A549 (cell line): ENCODE data around the gene HIF1A. TPM values are rescaled to one million over a fixed set of nuclear protein-coding genes. Genes with fewer than 3 reads are reported as not detected.

Experiments
- ATAC-seq, 2 experiments: fragments of 200-7000 bp in 1 of 2; fragments of >200 bp in 1 of 2; cut with Nextera tagmentation in 1 of 2; cut with Tn5 transposase in 1 of 2; 3 replicates each; pipeline versions ENCODE4 v1.8.0 to v1.9.1; 2018 to 2020; ENCODE audit warnings: mild to moderate bottlenecking in 1 of 2, moderate library complexity in 1 of 2
- CTCF ChIA-PET: fragments of 300-600 bp; sonication (Branson Sonifier 250); formaldehyde crosslinking; extraction: SDS; loops from one replicate; lab custom pipeline; 2021; ENCODE audit warnings: antibody characterized with exemption, inconsistent platforms; lab: Yijun Ruan, JAX
- POLR2A ChIA-PET: fragments of 350-600 bp; formaldehyde crosslinking; extraction: SDS; loops from one replicate; lab custom pipeline; 2021; ENCODE audit warnings: antibody characterized with exemption, inconsistent platforms; lab: Yijun Ruan, JAX
- DNase-seq, 2 experiments: peaks; one replicate each; pipeline versions ENCODE4 v3.0.0 to v3.0.0-alpha.2; 2011 to 2016; ENCODE audit warnings: low read depth in 1 of 2, low spot score in 1 of 2
- FAIRE-seq: peaks from 2 replicates; lab custom pipeline; 2011; peaks lifted over from hg19 to GRCh38; lab: Jason Lieb, UNC
- H3K27ac ChIP-seq, 2 experiments: fragments of >200 bp; sonication (Bioruptor Twin); formaldehyde crosslinking; 3 replicates each; pipeline ENCODE4 v1.5.1; 2016 to 2017
- H3K4me1 ChIP-seq: fragments of >200 bp; sonication (Bioruptor Twin); formaldehyde crosslinking; 3 replicates; pipeline ENCODE4 v1.6.1; 2016
- H3K4me2 ChIP-seq: fragments of >200 bp; sonication (Bioruptor Twin); formaldehyde crosslinking; 3 replicates; pipeline ENCODE4 v1.6.1; 2016
- H3K4me3 ChIP-seq: fragments of >200 bp; sonication (Bioruptor Twin); formaldehyde crosslinking; 3 replicates; pipeline ENCODE4 v1.5.1; 2016
- H3K9me3 ChIP-seq: fragments of >200 bp; sonication (Bioruptor Twin); formaldehyde crosslinking; 3 replicates; pipeline ENCODE4 v1.6.1; 2016
- BHLHE40 ChIP-seq: IDR thresholded peaks from 2 replicates; pipeline ENCODE4 v1.6.1; 2012; ENCODE audit warnings: low read depth, low read length, inconsistent platforms
- CBX8 ChIP-seq: fragments of 200-600 bp; sonication (generic); IDR thresholded peaks from 2 replicates; pipeline ENCODE4 v1.6.1; 2016
- CHD2 ChIP-seq: fragments of 150-350 bp; IDR thresholded peaks from 2 replicates; pipeline ENCODE4 v1.6.1; 2014; ENCODE audit warnings: low read length; ENCODE audit not compliant: partially characterized antibody
- CHD4 ChIP-seq: fragments of 200-600 bp; sonication (generic); IDR thresholded peaks from 2 replicates; pipeline ENCODE4 v1.6.1; 2016; ENCODE audit warnings: antibody characterized with exemption, mild to moderate bottlenecking, borderline replicate concordance
- EHF ChIP-seq: fragments of 250-450 bp; sonication (Bioruptor Pico); IDR thresholded peaks from 2 replicates; pipeline ENCODE4 v1.5.0; 2020; ENCODE audit warnings: mild to moderate bottlenecking
- EHMT2 ChIP-seq: fragments of 200-600 bp; sonication (generic); IDR thresholded peaks from 2 replicates; pipeline ENCODE4 v1.6.1; 2016; ENCODE audit warnings: antibody characterized with exemption, low read depth, mild to moderate bottlenecking, moderate library complexity
- FOSB ChIP-seq: fragments of 250-450 bp; sonication (Bioruptor Pico); IDR thresholded peaks from 2 replicates; pipeline ENCODE4 v1.5.0; 2020; ENCODE audit warnings: mild to moderate bottlenecking, moderate library complexity
- GATA3 ChIP-seq: IDR thresholded peaks from 2 replicates; pipeline ENCODE4 v1.6.1; 2012; ENCODE audit warnings: borderline replicate concordance
- HDAC2 ChIP-seq: fragments of 200-600 bp; sonication (generic); IDR thresholded peaks from 2 replicates; pipeline ENCODE4 v1.6.1; 2016
- HOXA7 ChIP-seq: fragments of 250-450 bp; sonication (Bioruptor Pico); IDR thresholded peaks from 2 replicates; pipeline ENCODE4 v1.5.0; 2020; ENCODE audit warnings: mild to moderate bottlenecking, moderate library complexity
- JUN ChIP-seq, 2 experiments: fragments of >200 bp; sonication (Bioruptor Twin); formaldehyde crosslinking; IDR thresholded peaks; 2 replicates in 1 of 2; 3 replicates in 1 of 2; pipeline ENCODE4 v1.6.1; 2016 to 2017
- KDM1A ChIP-seq: fragments of 200-600 bp; sonication (generic); IDR thresholded peaks from 2 replicates; pipeline ENCODE4 v1.6.1; 2016; ENCODE audit warnings: low read depth, mild to moderate bottlenecking
- MAFK ChIP-seq: fragments of 450-650 bp; IDR thresholded peaks from 2 replicates; pipeline ENCODE4 v1.6.1; 2014; ENCODE audit not compliant: partially characterized antibody
- MAX ChIP-seq: IDR thresholded peaks from 2 replicates; pipeline ENCODE4 v1.6.1; 2012
- MAZ ChIP-seq: fragments of 150-350 bp; IDR thresholded peaks from 2 replicates; pipeline ENCODE4 v1.6.1; 2014; ENCODE audit warnings: antibody characterized with exemption, low read depth, low read length, borderline replicate concordance
- NFE2L2 ChIP-seq: fragments of 150-350 bp; conservative IDR thresholded peaks from 2 replicates; pipeline ENCODE4 v1.6.1; 2014; ENCODE audit warnings: low read length
- POLR2AphosphoS2 ChIP-seq: conservative IDR thresholded peaks from 2 replicates; pipeline ENCODE4 v1.6.1; 2012; ENCODE audit warnings: low read length, improper control_type of control experiment, inconsistent platforms
- RAD21 ChIP-seq, 2 experiments: fragments of >200 bp in 1 of 2; sonication (Bioruptor Twin) in 1 of 2; formaldehyde crosslinking in 1 of 2; IDR thresholded peaks in 1 of 2; conservative IDR thresholded peaks in 1 of 2; 2 replicates in 1 of 2; 3 replicates in 1 of 2; pipeline ENCODE4 v1.6.1; 2012 to 2018; ENCODE audit warnings: inconsistent platforms in 1 of 2
- RCOR1 ChIP-seq: fragments of 150-350 bp; IDR thresholded peaks from 2 replicates; pipeline ENCODE4 v1.6.1; 2014; ENCODE audit warnings: antibody characterized with exemption, low read length, low read depth
- RFX5 ChIP-seq: fragments of 450-650 bp; IDR thresholded peaks from 2 replicates; pipeline ENCODE4 v1.7.1; 2014; ENCODE audit warnings: antibody characterized with exemption, mild to moderate bottlenecking, moderate library complexity
- SMC3 ChIP-seq: fragments of >200 bp; sonication (Bioruptor Twin); formaldehyde crosslinking; IDR thresholded peaks from 3 replicates; pipeline ENCODE4 v1.6.1; 2018; ENCODE audit warnings: inconsistent platforms
- TP53 ChIP-seq: fragments of 250-450 bp; sonication (Bioruptor Pico); IDR thresholded peaks from 2 replicates; pipeline ENCODE4 v1.5.0; 2021; ENCODE audit warnings: mild to moderate bottlenecking, moderate library complexity
- ZC3H11A ChIP-seq: fragments of 450-650 bp; IDR thresholded peaks from 2 replicates; pipeline ENCODE4 v1.6.1; 2014; ENCODE audit warnings: antibody characterized with exemption, mild to moderate bottlenecking
- ZFP36 ChIP-seq: fragments of 450-650 bp; IDR thresholded peaks from 2 replicates; pipeline ENCODE4 v1.6.1; 2014; ENCODE audit warnings: borderline replicate concordance; ENCODE audit not compliant: partially characterized antibody
- ZNF302 ChIP-seq: fragments of 250-450 bp; sonication (Bioruptor Pico); IDR thresholded peaks from 2 replicates; pipeline ENCODE4 v1.9.0; 2021; ENCODE audit warnings: inconsistent platforms, mild to moderate bottlenecking, moderate library complexity
- WGBS: methylation state at CpG from one replicate; pipeline ENCODE4 v1.1.6; 2017; ENCODE audit errors: missing lambda C conversion rate; 5-methylcytosine and 5-hydroxymethylcytosine counted together
- polyA minus RNA-seq: library from RNA; depleted of rRNA, polyadenylated mRNA; stranded (reverse); fragments of >200 nt; gene quantifications from 2 replicates; pipeline ENCODE4 v1.2.3, GENCODE V29; 2011; rRNA and poly(A)+ RNA removed
- polyA plus RNA-seq, 4 experiments: library from polyadenylated mRNA; depleted of rRNA in 3 of 4; stranded (reverse); fragments of >200 nt; fragmentation: RNase III in 1 of 4; extraction: RNeasy Plus Mini Kit Qiagen cat#74134 plus additional on column Dnase treatment in 1 of 4; gene quantifications; 2 replicates in 3 of 4; 3 replicates in 1 of 4; pipeline ENCODE4 v1.2.3, GENCODE V29; 2011 to 2017
- TF ChIP-seq, protein P1 (sequence below): fragments of >200 bp; sonication (Bioruptor Twin); formaldehyde crosslinking; IDR thresholded peaks from 3 replicates; pipeline ENCODE4 v1.5.1; 2016
- TF ChIP-seq, protein P2 (sequence below): IDR thresholded peaks from 2 replicates; pipeline ENCODE4 v1.6.1; 2012
- TF ChIP-seq, protein P3 (sequence below): fragments of 250-450 bp; sonication (Bioruptor Pico); IDR thresholded peaks from 2 replicates; pipeline ENCODE4 v1.5.0; 2021; ENCODE audit warnings: mild to moderate bottlenecking, moderate library complexity, borderline replicate concordance
- TF ChIP-seq, protein P4 (sequence below): fragments of 450-650 bp; IDR thresholded peaks from 2 replicates; pipeline ENCODE4 v1.6.1; 2014; ENCODE audit warnings: antibody characterized with exemption
- TF ChIP-seq, protein P5 (sequence below): fragments of >200 bp; sonication (Bioruptor Twin); formaldehyde crosslinking; IDR thresholded peaks from 3 replicates; pipeline ENCODE4 v1.6.1; 2016
- TF ChIP-seq, protein P6 (sequence below): IDR thresholded peaks from 2 replicates; pipeline ENCODE4 v1.6.1; 2012; ENCODE audit warnings: low read depth, borderline replicate concordance

Gene HIF1A
- polyA plus RNA-seq (2011; rRNA removed) = 284 and 383 TPM in 2 replicates
- polyA plus RNA-seq (2012; cell fraction: cytosol; rRNA removed) = 27.9 and 38.2 TPM in 2 replicates
- polyA plus RNA-seq (2012; cell fraction: nucleus; rRNA removed) = 38.2 and 49.4 TPM in 2 replicates
- polyA plus RNA-seq (2017; fragmentation: RNase III; extraction: RNeasy Plus Mini Kit Qiagen cat#74134 plus additional on column Dnase treatment) = 280 to 397 TPM (median 391 TPM) in 3 replicates
- 228 and 254 TPM in 2 replicates for polyA minus RNA-seq

DNA sequence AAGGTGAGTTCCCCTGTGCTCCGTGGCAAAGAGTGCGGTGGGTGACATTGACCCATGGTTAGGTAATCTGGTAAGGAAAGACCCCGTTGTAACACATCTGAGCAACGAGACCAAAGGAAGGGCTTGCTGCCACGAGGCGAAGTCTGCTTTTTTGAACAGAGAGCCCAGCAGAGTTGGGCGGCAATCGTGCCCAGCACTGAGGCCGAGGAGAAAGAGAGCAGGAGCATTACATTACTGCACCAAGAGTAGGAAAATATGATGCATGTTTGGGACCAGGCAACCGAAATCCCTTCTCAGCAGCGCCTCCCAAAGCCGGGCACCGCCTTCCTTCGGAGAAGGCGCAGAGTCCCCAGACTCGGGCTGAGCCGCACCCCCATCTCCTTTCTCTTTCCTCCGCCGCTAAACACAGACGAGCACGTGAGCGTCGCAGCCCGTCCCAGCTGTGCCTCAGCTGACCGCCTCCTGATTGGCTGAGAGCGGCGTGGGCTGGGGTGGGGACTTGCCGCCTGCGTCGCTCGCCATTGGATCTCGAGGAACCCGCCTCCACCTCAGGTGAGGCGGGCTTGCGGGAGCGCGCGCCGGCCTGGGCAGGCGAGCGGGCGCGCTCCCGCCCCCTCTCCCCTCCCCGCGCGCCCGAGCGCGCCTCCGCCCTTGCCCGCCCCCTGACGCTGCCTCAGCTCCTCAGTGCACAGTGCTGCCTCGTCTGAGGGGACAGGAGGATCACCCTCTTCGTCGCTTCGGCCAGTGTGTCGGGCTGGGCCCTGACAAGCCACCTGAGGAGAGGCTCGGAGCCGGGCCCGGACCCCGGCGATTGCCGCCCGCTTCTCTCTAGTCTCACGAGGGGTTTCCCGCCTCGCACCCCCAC lies at the start of gene HIF1A:
TSS of gene HIF1A (plus strand) at position 684 of the 865 bp plus-strand sequence. CDS start 292 bp downstream, outside the sequence.
- WGBS = 3% methylated on average over 47 of the region's 68 CpGs
- FAIRE-seq = no peak
- TF ChIP-seq CBX8 = no peak
- TF ChIP-seq, protein P1, sequence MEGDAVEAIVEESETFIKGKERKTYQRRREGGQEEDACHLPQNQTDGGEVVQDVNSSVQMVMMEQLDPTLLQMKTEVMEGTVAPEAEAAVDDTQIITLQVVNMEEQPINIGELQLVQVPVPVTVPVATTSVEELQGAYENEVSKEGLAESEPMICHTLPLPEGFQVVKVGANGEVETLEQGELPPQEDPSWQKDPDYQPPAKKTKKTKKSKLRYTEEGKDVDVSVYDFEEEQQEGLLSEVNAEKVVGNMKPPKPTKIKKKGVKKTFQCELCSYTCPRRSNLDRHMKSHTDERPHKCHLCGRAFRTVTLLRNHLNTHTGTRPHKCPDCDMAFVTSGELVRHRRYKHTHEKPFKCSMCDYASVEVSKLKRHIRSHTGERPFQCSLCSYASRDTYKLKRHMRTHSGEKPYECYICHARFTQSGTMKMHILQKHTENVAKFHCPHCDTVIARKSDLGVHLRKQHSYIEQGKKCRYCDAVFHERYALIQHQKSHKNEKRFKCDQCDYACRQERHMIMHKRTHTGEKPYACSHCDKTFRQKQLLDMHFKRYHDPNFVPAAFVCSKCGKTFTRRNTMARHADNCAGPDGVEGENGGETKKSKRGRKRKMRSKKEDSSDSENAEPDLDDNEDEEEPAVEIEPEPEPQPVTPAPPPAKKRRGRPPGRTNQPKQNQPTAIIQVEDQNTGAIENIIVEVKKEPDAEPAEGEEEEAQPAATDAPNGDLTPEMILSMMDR = peak; percentile 29; the same call in 2 of the 3 replicates
- no peak for TF ChIP-seq ZFP36
- TF ChIP-seq ZC3H11A = no peak
- TF ChIP-seq MAFK = no peak
- TF ChIP-seq MAX = peak; percentile 97
- peak; percentile 83 for TF ChIP-seq GATA3
- TF ChIP-seq, protein P2, sequence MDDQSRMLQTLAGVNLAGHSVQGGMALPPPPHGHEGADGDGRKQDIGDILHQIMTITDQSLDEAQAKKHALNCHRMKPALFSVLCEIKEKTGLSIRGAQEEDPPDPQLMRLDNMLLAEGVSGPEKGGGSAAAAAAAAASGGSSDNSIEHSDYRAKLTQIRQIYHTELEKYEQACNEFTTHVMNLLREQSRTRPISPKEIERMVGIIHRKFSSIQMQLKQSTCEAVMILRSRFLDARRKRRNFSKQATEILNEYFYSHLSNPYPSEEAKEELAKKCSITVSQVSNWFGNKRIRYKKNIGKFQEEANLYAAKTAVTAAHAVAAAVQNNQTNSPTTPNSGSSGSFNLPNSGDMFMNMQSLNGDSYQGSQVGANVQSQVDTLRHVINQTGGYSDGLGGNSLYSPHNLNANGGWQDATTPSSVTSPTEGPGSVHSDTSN = peak; percentile 98
- peak; percentile 39 to 60; a peak in 4 of 5 replicates for TF ChIP-seq RAD21 (conservative IDR thresholded peaks at IDR 0.05 in 1 of 2, IDR thresholded peaks at IDR 0.05 in 1 of 2)
- TF ChIP-seq, protein P3, sequence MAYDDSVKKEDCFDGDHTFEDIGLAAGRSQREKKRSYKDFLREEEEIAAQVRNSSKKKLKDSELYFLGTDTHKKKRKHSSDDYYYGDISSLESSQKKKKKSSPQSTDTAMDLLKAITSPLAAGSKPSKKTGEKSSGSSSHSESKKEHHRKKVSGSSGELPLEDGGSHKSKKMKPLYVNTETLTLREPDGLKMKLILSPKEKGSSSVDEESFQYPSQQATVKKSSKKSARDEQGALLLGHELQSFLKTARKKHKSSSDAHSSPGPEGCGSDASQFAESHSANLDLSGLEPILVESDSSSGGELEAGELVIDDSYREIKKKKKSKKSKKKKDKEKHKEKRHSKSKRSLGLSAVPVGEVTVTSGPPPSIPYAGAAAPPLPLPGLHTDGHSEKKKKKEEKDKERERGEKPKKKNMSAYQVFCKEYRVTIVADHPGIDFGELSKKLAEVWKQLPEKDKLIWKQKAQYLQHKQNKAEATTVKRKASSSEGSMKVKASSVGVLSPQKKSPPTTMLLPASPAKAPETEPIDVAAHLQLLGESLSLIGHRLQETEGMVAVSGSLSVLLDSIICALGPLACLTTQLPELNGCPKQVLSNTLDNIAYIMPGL = 0 out of 2 replicates have a peak, but pooled peaks have one; percentile 62
- TF ChIP-seq FOSB (CRISPR knock-in tag) = no peak
- no peak for TF ChIP-seq CHD2
- TF ChIP-seq, protein P4, sequence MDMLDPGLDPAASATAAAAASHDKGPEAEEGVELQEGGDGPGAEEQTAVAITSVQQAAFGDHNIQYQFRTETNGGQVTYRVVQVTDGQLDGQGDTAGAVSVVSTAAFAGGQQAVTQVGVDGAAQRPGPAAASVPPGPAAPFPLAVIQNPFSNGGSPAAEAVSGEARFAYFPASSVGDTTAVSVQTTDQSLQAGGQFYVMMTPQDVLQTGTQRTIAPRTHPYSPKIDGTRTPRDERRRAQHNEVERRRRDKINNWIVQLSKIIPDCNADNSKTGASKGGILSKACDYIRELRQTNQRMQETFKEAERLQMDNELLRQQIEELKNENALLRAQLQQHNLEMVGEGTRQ = peak; percentile 95
- no peak for TF ChIP-seq KDM1A
- no peak for TF ChIP-seq CHD4
- TF ChIP-seq, protein P5, sequence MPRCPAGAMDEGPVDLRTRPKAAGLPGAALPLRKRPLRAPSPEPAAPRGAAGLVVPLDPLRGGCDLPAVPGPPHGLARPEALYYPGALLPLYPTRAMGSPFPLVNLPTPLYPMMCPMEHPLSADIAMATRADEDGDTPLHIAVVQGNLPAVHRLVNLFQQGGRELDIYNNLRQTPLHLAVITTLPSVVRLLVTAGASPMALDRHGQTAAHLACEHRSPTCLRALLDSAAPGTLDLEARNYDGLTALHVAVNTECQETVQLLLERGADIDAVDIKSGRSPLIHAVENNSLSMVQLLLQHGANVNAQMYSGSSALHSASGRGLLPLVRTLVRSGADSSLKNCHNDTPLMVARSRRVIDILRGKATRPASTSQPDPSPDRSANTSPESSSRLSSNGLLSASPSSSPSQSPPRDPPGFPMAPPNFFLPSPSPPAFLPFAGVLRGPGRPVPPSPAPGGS = peak; percentile 78; the same call in 1 of the 3 replicates
- no peak for TF ChIP-seq ZNF302
- no peak for TF ChIP-seq HOXA7 (CRISPR knock-in tag)
- TF ChIP-seq RFX5 = 0 out of 2 replicates have a peak, but pooled peaks have one; percentile 11
- 0 out of 2 replicates have a peak, but pooled peaks have one; percentile 79 for TF ChIP-seq MAZ
- TF ChIP-seq TP53 (CRISPR knock-in tag) = 0 out of 2 replicates have a peak, but pooled peaks have one; percentile 84
- TF ChIP-seq BHLHE40 = peak; percentile 99
- no peak for TF ChIP-seq NFE2L2
- no peak for TF ChIP-seq POLR2AphosphoS2
- TF ChIP-seq EHMT2 = no peak
- no peak for TF ChIP-seq HDAC2
- peak; percentile 59 for TF ChIP-seq SMC3
- no peak for TF ChIP-seq RCOR1
- TF ChIP-seq JUN (IDR thresholded peaks at IDR 0.05) = peak; percentile 84 to 97; a peak in 4 of 5 replicates
- no peak for TF ChIP-seq EHF (CRISPR knock-in tag)
- TF ChIP-seq, protein P6, sequence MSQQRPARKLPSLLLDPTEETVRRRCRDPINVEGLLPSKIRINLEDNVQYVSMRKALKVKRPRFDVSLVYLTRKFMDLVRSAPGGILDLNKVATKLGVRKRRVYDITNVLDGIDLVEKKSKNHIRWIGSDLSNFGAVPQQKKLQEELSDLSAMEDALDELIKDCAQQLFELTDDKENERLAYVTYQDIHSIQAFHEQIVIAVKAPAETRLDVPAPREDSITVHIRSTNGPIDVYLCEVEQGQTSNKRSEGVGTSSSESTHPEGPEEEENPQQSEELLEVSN = peak; percentile 63

More for the DNA sequence above, at the start of gene HIF1A:
- ATAC-seq (peak; percentile 90 to 93), DNase-seq (peak; percentile 93 to 98)
- H3K4me1 ChIP-seq = peaks cover 9% of the 10 kb centered on the region; the same call in 2 of the 3 replicates
- ChIA-PET POLR2A (interaction anchor here (0.5 to 2.9 kb wide), 28 partner anchors 11 to 224 kb away, joined by 3 to 107 read pairs (median 4); partner anchors contain the start of gene SNAPC1), CTCF (interaction anchor here (0.8 to 1.7 kb wide), 5 partner anchors 128 to 143 kb away, joined by 3 to 11 read pairs (median 4); no protein-coding TSS in a partner anchor)
- H3K27ac ChIP-seq = peak within 1 kb of the TSS; percentile 98
- H3K9me3 ChIP-seq = no peaks in the 10 kb centered on the region
- H3K4me3 ChIP-seq = peak within 1 kb of the TSS; percentile 88
- peak within 1 kb of the TSS; percentile 98 for H3K4me2 ChIP-seq
